GM23338 (cell line): ENCODE data around the gene CES3. TPM values are rescaled to one million over a fixed set of nuclear protein-coding genes. Genes with fewer than 3 reads are reported as not detected.

Source experiments
- ATAC-seq: fragments of 200-7000 bp; cut with Tn5 transposase; 3 replicates; pipeline ENCODE4 v1.9.1; 2020
- DNase-seq: peaks from one replicate; pipeline ENCODE4 v3.0.0-alpha.2; 2015; ENCODE audit warnings: low spot score
- H2AFZ ChIP-seq: fragments of 200-600 bp; sonication (generic); 2 replicates; pipeline ENCODE4 v1.8.0; 2016; ENCODE audit warnings: antibody characterized with exemption, mild to moderate bottlenecking, moderate library complexity
- H3F3A ChIP-seq: fragments of 200-600 bp; sonication (generic); replicated peaks from 2 replicates; pipeline ENCODE4 v1.8.0; 2017; ENCODE audit warnings: antibody characterized with exemption, mixed run types, low read depth
- H3K27ac ChIP-seq: fragments of 200-600 bp; sonication (generic); 2 replicates; pipeline ENCODE4 v1.6.1; 2016; ENCODE audit warnings: low read depth
- H3K27me3 ChIP-seq: fragments of 200-600 bp; sonication (generic); 2 replicates; pipeline ENCODE4 v1.8.0; 2016; ENCODE audit warnings: mild to moderate bottlenecking, mixed run types, moderate library complexity; ENCODE audit not compliant: insufficient read depth
- H3K36me3 ChIP-seq: fragments of 200-600 bp; sonication (generic); 2 replicates; pipeline ENCODE4 v1.8.0; 2016; ENCODE audit warnings: mild to moderate bottlenecking; ENCODE audit not compliant: insufficient read depth
- H3K4me1 ChIP-seq: fragments of 200-600 bp; sonication (generic); 2 replicates; pipeline ENCODE4 v1.8.0; 2016; ENCODE audit warnings: mild to moderate bottlenecking, moderate library complexity; ENCODE audit not compliant: insufficient read depth
- H3K4me2 ChIP-seq: fragments of 200-600 bp; sonication (generic); 2 replicates; pipeline ENCODE4 v1.7.1; 2017; ENCODE audit warnings: mixed run types
- H3K4me3 ChIP-seq: fragments of 200-600 bp; sonication (generic); 2 replicates; pipeline ENCODE4 v1.6.1; 2016; ENCODE audit warnings: mixed run types
- H3K79me2 ChIP-seq: fragments of 200-600 bp; sonication (generic); replicated peaks from 2 replicates; pipeline ENCODE4 v1.8.0; 2017; ENCODE audit warnings: mild to moderate bottlenecking; ENCODE audit not compliant: insufficient read depth
- H3K9me2 ChIP-seq: fragments of 200-600 bp; sonication (generic); 2 replicates; pipeline ENCODE4 v1.8.0; 2017; ENCODE audit not compliant: insufficient read depth
- H4K20me1 ChIP-seq: fragments of 200-600 bp; sonication (generic); replicated peaks from 2 replicates; pipeline ENCODE4 v1.8.0; 2017; ENCODE audit warnings: mild to moderate bottlenecking; ENCODE audit not compliant: insufficient read depth
- H3K27ac Mint-ChIP-seq: 2 replicates; pipeline ENCODE4 v1.8.0; 2020; ENCODE audit warnings: inconsistent platforms, mild to moderate bottlenecking, moderate library complexity, mixed read lengths
- H3K27me3 Mint-ChIP-seq: 3 replicates; pipeline ENCODE4 v1.8.0; 2022; ENCODE audit warnings: low read depth, mild to moderate bottlenecking, moderate library complexity, mixed read lengths, inconsistent platforms; ENCODE audit not compliant: insufficient read depth, poor library complexity
- H3K36me3 Mint-ChIP-seq: 3 replicates; pipeline ENCODE4 v1.8.0; 2021; ENCODE audit warnings: low read depth, mild to moderate bottlenecking, inconsistent platforms, moderate library complexity, mixed read lengths
- H3K4me1 Mint-ChIP-seq: 3 replicates; pipeline ENCODE4 v1.8.0; 2020; ENCODE audit warnings: mild to moderate bottlenecking, inconsistent platforms, mixed read lengths
- H3K4me3 Mint-ChIP-seq: 3 replicates; pipeline ENCODE4 v1.8.0; 2021; ENCODE audit warnings: moderate library complexity, mild to moderate bottlenecking, inconsistent platforms, mixed read lengths
- H3K9me3 Mint-ChIP-seq: 3 replicates; pipeline ENCODE4 v1.8.0; 2020; ENCODE audit warnings: moderate library complexity, mild to moderate bottlenecking, inconsistent platforms, mixed read lengths
- CREB1 ChIP-seq: fragments of 250-450 bp; sonication (Bioruptor Pico); IDR thresholded peaks from 2 replicates; pipeline ENCODE4 v1.5.0; 2020; ENCODE audit warnings: low read depth, mild to moderate bottlenecking, moderate library complexity
- EZH2 ChIP-seq: fragments of 200-600 bp; sonication (generic); IDR thresholded peaks from one replicate; pipeline ENCODE4 v1.8.0; 2017; ENCODE audit warnings: antibody characterized with exemption, mild to moderate bottlenecking, low read depth; ENCODE audit not compliant: unreplicated experiment
- EZH2phosphoT487 ChIP-seq: fragments of 200-600 bp; sonication (generic); IDR thresholded peaks from one replicate; pipeline ENCODE4 v1.8.1; 2018; ENCODE audit warnings: antibody characterized with exemption; ENCODE audit not compliant: unreplicated experiment
- JUNB ChIP-seq: IDR thresholded peaks from one replicate; pipeline ENCODE4 v1.6.1; 2016; ENCODE audit warnings: antibody characterized with exemption; ENCODE audit not compliant: unreplicated experiment
- ZNF114 ChIP-seq: fragments of 250-450 bp; sonication (Bioruptor Pico); IDR thresholded peaks from 2 replicates; pipeline ENCODE4 v1.5.0; 2020; ENCODE audit warnings: mild to moderate bottlenecking, moderate library complexity
- polyA plus RNA-seq: library from polyadenylated mRNA; unstranded; fragments of >200 nt; fragmentation: Nextera tagmentation; extraction: Ambion mirVana; gene quantifications from 2 replicates; pipeline ENCODE4 v1.2.1, GENCODE V29; 2016
- total RNA-seq: library from RNA; depleted of rRNA; stranded (reverse); fragments of >200 nt; shearing (Covaris generic); gene quantifications from 2 replicates; pipeline ENCODE4 v1.2.3, GENCODE V29; 2014
- TF ChIP-seq, protein P1 (sequence below): fragments of 250-450 bp; sonication (Bioruptor Pico); IDR thresholded peaks from 2 replicates; pipeline ENCODE4 v1.5.0; 2020; ENCODE audit warnings: mild to moderate bottlenecking, moderate library complexity
- TF ChIP-seq, protein P2 (sequence below): IDR thresholded peaks from one replicate; pipeline ENCODE4 v1.6.1; 2018; ENCODE audit warnings: antibody characterized with exemption; ENCODE audit not compliant: unreplicated experiment
- TF ChIP-seq, protein P3 (sequence below), 2 experiments: fragments of 200-600 bp in 1 of 2; sonication (generic) in 1 of 2; conservative IDR thresholded peaks; 2 replicates each; pipeline versions ENCODE4 v1.5.1 to v1.6.1; 2016 to 2017; ENCODE audit warnings: antibody characterized with exemption in 2 of 2, low read depth in 2 of 2, mild to moderate bottlenecking in 2 of 2, moderate library complexity in 1 of 2
- TF ChIP-seq, protein P4 (sequence below): IDR thresholded peaks from 2 replicates; pipeline ENCODE4 v1.6.1; 2016; ENCODE audit warnings: antibody characterized with exemption

Gene CES3
- total and polyA plus RNA-seq, 2 experiments from 2014 or later: 0.55 to 1.0 TPM

DNA sequence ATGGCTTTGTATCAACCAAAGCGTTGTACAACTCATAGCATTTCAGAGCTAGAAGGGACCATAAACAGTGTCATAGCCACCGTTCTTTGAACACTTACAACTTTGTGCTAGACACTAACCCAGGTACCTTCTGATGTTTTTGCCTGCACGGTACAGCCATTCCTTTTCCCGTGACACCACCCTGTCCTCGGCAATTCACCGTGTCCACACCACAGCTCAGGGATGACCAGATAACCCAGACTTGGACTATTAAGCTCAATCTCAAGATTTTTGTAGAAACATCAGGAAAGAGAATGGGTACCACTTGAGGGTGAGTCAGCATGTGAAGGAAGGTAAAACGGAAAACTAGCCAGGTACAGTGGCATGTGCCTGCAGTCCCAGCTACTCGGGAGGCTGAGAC lies 58.1 kb downstream of the CES3 start:
- Histone ChIP-seq H3K79me2 (no peaks in the 10 kb centered on the region), H3K4me2 (no peak overlapping the region), H3F3A (no peaks in the 10 kb centered on the region), H4K20me1 (no peaks in the 10 kb centered on the region), H2AFZ (no peak overlapping the region), H3K4me3 (no peak overlapping the region), H3K4me1 (peaks cover 4% of the 10 kb centered on the region; the same call in 1 of the 2 replicates), H3K27me3 (peaks cover 23% of the 10 kb centered on the region), H3K27ac (no peak overlapping the region), H3K9me2 (no peaks in the 10 kb centered on the region), H3K36me3 (no peaks in the 10 kb centered on the region)
- TF ChIP-seq CREB1 (CRISPR knock-in tag): no peak
- Mint-ChIP-seq H3K36me3 (no peaks in the 10 kb centered on the region), H3K4me1 (peaks cover 3% of the 10 kb centered on the region; the same call in 2 of the 3 replicates), H3K9me3 (no peaks in the 10 kb centered on the region), H3K27ac (no peak overlapping the region), H3K27me3 (peaks cover 29% of the 10 kb centered on the region), H3K4me3 (no peak overlapping the region)
- no peak for ATAC-seq
- DNase-seq: no peak

DNA sequence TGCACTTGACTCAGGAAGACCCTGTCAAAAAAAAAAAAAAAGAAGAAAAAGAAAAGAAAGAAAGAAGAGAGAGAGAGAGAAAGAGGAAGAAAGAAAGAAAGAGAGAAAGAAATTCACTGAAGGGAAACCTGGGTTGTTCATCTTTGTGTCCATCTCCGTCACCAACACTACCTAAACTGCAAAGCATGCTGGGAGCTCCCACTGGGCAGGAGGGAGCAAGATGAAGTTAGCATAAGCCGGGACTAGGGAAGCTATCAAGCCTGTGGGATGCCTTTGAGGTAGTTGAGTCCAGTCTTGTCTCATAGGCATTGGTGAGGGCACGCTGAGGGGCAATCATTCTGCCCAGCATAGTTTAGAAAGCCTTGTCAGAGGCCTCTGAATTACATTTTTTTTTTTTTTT lies 60.3 kb downstream of the CES3 start:
- H3K4me1 ChIP-seq: no peaks in the 10 kb centered on the region
- peaks cover 6% of the 10 kb centered on the region for H3K4me1 Mint-ChIP-seq
- DNase-seq (no peak), ATAC-seq (no peak)
- no peaks in the 10 kb centered on the region for H3K36me3 Mint-ChIP-seq
- no peaks in the 10 kb centered on the region for H3K36me3 ChIP-seq
- no peaks in the 10 kb centered on the region for H4K20me1 ChIP-seq
- H3K4me3 ChIP-seq: no peak overlapping the region
- no peaks in the 10 kb centered on the region for H3K9me3 Mint-ChIP-seq
- H3K27ac ChIP-seq: no peak overlapping the region
- peaks cover 3% of the 10 kb centered on the region; the same call in 1 of the 2 replicates for H3K27me3 ChIP-seq
- no peaks in the 10 kb centered on the region for H3K9me2 ChIP-seq
- H3F3A ChIP-seq: no peaks in the 10 kb centered on the region
- no peak overlapping the region for H3K4me3 Mint-ChIP-seq
- H3K79me2 ChIP-seq: no peaks in the 10 kb centered on the region
- H3K4me2 ChIP-seq: no peak overlapping the region
- no peak overlapping the region for H3K27ac Mint-ChIP-seq
- H3K27me3 Mint-ChIP-seq: peaks cover 9% of the 10 kb centered on the region
- no peak overlapping the region for H2AFZ ChIP-seq
- TF ChIP-seq, protein P1, sequence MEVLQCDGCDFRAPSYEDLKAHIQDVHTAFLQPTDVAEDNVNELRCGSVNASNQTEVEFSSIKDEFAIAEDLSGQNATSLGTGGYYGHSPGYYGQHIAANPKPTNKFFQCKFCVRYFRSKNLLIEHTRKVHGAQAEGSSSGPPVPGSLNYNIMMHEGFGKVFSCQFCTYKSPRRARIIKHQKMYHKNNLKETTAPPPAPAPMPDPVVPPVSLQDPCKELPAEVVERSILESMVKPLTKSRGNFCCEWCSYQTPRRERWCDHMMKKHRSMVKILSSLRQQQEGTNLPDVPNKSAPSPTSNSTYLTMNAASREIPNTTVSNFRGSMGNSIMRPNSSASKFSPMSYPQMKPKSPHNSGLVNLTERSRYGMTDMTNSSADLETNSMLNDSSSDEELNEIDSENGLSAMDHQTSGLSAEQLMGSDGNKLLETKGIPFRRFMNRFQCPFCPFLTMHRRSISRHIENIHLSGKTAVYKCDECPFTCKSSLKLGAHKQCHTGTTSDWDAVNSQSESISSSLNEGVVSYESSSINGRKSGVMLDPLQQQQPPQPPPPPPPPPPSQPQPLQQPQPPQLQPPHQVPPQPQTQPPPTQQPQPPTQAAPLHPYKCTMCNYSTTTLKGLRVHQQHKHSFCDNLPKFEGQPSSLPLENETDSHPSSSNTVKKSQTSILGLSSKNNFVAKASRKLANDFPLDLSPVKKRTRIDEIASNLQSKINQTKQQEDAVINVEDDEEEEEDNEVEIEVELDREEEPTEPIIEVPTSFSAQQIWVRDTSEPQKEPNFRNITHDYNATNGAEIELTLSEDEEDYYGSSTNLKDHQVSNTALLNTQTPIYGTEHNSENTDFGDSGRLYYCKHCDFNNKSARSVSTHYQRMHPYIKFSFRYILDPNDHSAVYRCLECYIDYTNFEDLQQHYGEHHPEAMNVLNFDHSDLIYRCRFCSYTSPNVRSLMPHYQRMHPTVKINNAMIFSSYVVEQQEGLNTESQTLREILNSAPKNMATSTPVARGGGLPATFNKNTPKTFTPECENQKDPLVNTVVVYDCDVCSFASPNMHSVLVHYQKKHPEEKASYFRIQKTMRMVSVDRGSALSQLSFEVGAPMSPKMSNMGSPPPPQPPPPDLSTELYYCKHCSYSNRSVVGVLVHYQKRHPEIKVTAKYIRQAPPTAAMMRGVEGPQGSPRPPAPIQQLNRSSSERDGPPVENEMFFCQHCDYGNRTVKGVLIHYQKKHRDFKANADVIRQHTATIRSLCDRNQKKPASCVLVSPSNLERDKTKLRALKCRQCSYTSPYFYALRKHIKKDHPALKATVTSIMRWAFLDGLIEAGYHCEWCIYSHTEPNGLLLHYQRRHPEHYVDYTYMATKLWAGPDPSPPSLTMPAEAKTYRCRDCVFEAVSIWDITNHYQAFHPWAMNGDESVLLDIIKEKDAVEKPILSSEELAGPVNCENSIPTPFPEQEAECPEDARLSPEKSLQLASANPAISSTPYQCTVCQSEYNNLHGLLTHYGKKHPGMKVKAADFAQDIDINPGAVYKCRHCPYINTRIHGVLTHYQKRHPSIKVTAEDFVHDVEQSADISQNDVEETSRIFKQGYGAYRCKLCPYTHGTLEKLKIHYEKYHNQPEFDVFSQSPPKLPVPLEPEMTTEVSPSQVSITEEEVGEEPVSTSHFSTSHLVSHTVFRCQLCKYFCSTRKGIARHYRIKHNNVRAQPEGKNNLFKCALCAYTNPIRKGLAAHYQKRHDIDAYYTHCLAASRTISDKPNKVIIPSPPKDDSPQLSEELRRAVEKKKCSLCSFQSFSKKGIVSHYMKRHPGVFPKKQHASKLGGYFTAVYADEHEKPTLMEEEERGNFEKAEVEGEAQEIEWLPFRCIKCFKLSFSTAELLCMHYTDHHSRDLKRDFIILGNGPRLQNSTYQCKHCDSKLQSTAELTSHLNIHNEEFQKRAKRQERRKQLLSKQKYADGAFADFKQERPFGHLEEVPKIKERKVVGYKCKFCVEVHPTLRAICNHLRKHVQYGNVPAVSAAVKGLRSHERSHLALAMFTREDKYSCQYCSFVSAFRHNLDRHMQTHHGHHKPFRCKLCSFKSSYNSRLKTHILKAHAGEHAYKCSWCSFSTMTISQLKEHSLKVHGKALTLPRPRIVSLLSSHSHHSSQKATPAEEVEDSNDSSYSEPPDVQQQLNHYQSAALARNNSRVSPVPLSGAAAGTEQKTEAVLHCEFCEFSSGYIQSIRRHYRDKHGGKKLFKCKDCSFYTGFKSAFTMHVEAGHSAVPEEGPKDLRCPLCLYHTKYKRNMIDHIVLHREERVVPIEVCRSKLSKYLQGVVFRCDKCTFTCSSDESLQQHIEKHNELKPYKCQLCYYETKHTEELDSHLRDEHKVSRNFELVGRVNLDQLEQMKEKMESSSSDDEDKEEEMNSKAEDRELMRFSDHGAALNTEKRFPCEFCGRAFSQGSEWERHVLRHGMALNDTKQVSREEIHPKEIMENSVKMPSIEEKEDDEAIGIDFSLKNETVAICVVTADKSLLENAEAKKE: no peak
- TF ChIP-seq EZH2: no peak
- TF ChIP-seq CREB1 (CRISPR knock-in tag): no peak
- TF ChIP-seq, protein P2, sequence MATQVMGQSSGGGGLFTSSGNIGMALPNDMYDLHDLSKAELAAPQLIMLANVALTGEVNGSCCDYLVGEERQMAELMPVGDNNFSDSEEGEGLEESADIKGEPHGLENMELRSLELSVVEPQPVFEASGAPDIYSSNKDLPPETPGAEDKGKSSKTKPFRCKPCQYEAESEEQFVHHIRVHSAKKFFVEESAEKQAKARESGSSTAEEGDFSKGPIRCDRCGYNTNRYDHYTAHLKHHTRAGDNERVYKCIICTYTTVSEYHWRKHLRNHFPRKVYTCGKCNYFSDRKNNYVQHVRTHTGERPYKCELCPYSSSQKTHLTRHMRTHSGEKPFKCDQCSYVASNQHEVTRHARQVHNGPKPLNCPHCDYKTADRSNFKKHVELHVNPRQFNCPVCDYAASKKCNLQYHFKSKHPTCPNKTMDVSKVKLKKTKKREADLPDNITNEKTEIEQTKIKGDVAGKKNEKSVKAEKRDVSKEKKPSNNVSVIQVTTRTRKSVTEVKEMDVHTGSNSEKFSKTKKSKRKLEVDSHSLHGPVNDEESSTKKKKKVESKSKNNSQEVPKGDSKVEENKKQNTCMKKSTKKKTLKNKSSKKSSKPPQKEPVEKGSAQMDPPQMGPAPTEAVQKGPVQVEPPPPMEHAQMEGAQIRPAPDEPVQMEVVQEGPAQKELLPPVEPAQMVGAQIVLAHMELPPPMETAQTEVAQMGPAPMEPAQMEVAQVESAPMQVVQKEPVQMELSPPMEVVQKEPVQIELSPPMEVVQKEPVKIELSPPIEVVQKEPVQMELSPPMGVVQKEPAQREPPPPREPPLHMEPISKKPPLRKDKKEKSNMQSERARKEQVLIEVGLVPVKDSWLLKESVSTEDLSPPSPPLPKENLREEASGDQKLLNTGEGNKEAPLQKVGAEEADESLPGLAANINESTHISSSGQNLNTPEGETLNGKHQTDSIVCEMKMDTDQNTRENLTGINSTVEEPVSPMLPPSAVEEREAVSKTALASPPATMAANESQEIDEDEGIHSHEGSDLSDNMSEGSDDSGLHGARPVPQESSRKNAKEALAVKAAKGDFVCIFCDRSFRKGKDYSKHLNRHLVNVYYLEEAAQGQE: no peak
- no peak for TF ChIP-seq JUNB
- no peak for TF ChIP-seq ZNF114 (CRISPR knock-in tag)
- TF ChIP-seq, protein P3, sequence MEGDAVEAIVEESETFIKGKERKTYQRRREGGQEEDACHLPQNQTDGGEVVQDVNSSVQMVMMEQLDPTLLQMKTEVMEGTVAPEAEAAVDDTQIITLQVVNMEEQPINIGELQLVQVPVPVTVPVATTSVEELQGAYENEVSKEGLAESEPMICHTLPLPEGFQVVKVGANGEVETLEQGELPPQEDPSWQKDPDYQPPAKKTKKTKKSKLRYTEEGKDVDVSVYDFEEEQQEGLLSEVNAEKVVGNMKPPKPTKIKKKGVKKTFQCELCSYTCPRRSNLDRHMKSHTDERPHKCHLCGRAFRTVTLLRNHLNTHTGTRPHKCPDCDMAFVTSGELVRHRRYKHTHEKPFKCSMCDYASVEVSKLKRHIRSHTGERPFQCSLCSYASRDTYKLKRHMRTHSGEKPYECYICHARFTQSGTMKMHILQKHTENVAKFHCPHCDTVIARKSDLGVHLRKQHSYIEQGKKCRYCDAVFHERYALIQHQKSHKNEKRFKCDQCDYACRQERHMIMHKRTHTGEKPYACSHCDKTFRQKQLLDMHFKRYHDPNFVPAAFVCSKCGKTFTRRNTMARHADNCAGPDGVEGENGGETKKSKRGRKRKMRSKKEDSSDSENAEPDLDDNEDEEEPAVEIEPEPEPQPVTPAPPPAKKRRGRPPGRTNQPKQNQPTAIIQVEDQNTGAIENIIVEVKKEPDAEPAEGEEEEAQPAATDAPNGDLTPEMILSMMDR (conservative IDR thresholded peaks at IDR 0.05; ENCODE audit: low read depth in 2 of 2): no peak
- TF ChIP-seq, protein P4, sequence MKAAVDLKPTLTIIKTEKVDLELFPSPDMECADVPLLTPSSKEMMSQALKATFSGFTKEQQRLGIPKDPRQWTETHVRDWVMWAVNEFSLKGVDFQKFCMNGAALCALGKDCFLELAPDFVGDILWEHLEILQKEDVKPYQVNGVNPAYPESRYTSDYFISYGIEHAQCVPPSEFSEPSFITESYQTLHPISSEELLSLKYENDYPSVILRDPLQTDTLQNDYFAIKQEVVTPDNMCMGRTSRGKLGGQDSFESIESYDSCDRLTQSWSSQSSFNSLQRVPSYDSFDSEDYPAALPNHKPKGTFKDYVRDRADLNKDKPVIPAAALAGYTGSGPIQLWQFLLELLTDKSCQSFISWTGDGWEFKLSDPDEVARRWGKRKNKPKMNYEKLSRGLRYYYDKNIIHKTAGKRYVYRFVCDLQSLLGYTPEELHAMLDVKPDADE: no peak
- no peak for TF ChIP-seq EZH2phosphoT487
